Activated T-cell treated with anti-CD3 and anti-CD28 coated beads for 4 hours (primary cell): ENCODE data around the gene PRKCA.
"Not testable (repeated sequence)": the region's sequence is repeated elsewhere in the genome, so short reads cannot be mapped to it uniquely, and the experiment has no call there.

ENCODE experiments used
- DNase-seq: peaks from one replicate; pipeline ENCODE4 v3.0.0-alpha.2; 2020

Gene PRKCA

DNA sequence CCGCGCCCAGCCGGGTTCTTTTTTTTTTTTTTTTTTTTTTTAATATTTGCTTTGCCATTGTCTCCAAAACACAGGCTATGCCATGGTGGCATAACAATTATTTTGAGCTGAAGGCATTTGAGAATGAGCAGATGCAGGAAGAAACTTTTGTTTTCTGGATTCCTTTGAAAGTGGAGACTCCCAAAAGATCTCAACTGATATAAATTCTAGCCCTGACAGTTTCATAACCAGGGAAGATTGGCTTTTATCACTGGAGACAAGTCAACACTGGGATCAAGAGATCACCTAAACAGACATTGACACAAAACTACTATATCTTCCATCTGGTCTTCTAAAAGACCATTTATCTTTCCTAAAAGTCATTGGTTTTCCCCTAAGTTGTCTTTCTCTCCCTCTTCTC, 10.1 kb upstream of the PRKCA start:
- no peak for DNase-seq

DNA sequence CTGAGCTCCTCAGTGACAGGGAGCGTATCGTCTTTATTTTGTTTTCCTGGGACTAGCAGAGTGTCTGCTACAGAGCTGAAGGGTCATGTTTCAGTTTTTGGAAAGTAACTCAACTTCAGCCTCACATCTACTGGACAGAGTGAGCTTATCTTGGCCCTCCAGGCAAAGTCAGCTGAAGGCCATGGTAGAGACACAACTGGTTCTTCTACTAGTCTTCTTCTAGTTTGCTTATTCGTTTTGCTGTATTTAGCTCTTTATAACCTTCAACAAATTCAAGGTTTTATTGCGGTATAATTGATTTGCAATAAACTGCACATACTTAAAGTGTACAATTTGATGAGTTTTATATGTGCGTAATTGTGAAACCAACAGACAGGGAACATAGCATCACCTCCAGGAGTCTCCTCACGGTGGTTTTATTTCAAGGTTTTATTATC, 6.1 kb upstream of the PRKCA start:
- no peak for DNase-seq

DNA sequence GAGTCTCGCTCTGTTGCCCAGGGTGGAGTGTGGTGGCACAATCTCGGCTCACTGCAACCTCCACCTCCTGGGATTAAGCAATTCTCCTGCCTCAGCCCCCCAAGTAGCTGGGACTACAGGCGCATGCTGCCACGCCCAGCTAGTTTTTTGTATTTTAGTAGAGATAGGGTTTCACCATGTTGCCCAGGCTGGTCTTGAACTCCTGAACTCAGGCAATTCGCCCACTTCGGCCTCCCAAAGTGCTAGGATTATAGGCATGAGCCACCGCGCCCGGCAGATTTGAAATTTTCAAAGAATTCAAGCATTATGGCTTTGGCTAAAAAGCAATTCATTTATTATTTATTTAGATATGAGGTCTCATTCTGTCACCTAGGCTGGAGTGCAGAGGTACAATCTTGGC, 5.0 kb upstream of the PRKCA start:
- DNase-seq, result not testable (repeated sequence)

DNA sequence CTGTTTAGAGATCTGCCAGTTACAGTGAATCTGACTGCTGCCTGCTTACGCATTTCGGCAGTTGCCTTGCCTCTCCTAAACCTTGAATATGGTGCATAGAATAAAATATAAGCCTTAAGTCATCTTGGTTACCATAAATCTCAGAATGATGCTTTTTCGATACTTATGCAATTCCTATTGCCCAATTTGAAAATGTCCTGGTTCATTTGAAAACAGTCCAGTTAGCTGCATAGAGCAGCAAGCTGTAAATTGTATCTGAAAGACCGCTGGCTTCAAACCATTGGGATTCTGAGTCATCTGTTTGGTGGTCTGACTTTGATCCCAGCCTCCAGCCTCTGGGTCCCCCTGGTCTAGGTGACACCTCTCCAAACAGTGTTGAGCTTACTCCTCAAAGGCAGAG, 2.7 kb upstream of the PRKCA start:
- no peak for DNase-seq

DNA sequence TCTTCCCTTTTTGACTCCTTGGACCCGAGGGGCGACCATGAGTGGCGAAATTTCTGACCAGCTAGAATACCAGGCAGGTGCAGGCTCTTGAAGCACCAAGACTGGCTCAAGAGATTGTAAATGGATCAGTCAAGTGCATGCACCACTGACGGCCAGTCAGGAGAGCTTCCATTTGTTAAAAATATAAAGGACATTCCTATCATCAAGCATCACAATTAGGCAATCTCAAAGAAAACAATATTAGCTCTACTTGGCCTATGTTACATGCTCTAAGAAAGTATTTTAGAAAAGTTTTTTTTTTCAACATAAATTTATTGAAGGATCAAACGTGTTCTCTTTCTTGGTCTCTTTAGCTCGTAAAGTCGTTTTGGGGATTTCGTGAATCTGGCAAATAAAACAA, 1.5 kb upstream of the PRKCA start:
- DNase-seq, result no peak

DNA sequence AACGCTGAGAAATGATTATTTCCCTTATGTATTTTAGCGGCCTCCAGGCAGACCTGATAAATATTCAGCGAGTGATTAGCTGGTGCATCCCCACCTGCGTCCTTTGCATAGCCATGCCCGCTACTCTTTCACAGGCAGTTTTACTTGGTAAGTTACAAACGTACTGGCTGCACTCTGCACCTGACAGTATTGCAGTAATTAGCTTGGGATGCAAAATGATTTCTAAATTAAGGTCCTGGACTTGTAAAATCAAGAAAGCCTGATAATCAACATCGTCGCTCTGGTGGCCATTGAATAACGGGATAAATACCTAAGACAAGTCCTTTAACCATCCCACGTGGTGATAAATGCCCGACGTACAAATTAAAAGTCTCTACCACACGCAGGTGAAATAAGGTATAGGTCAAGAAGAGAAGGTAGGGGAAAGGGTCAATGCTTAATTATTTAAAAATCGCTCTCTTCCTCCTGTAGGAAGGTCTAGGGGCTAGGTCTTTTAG, 998 bp upstream of the PRKCA start:
- no peak for DNase-seq

DNA sequence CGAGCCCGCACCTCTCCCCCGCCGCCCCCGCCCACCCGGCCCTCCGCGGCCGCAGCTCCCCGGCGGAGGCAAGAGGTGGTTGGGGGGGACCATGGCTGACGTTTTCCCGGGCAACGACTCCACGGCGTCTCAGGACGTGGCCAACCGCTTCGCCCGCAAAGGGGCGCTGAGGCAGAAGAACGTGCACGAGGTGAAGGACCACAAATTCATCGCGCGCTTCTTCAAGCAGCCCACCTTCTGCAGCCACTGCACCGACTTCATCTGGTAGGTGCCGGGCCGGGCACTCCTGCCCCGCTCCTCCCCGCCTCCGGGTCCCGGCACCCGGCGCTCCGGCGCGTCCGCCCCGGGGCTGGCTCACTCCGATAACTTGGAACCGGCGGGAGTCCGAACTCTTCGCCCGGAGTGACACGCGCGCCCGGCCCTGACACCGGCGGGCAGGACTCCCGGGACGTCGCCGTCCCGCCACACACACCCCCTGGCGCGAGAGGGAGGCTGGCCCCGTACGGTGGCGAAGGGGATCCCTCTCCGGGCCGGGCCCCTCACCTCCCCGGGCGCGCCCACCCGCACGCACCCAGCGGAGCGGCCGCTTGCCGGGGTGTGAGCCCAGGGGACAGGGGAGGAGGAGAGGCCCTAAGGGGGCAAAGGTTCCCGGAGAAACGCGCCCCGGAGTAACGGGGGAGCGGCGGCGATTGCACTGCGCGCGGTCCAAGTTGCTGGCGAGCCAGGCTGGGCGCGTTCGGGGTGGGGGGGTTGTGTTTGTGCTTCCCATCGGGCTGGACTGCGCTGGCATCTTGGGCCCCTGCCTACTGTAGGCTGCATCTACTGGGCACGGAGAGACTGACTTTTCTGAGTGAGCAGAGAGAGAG, 581 bp downstream of the PRKCA start:
- peak; percentile 26 for DNase-seq

DNA sequence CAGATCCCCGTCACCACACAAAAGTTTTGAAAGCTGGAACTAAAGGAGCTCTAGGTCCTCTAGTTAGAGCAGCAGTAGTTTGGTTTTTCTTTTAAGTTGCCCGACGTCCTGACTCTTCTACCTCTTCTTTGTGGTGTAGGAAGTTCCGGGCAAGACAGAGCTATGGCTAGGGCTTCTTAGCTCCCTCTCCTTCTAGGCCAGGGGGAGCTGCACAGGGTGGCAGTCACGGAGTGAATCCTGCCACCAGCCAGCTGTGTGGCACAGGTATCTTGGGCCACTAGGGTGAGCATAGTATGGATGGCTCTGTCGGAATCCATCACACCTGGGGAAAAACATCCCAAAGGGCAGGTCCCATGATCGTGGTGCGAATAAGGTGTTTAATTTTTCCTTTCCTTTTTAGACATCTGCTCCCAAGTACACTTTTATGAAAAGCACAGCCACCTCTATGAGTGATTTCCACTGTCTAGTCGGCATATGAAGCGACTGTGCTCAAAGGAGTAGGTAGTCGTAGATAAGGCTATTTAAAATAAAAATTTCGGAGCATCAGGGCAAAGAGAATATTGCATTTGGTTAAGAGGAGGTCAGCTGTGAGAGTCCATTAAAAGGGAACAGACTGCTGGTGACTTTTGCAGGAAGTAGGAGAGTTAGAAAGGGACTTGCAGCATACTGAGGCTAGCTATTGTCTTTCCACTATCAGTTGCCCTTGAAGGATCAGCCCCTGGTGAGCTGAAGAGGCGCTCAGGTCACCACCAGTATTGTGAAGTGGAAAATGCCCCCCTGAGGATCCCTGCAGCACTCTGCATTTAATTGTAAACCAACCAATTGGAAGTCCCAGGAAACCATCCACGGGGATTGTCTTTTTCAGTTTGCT, 2.1 kb downstream of the PRKCA start:
- DNase-seq, result no peak

DNA sequence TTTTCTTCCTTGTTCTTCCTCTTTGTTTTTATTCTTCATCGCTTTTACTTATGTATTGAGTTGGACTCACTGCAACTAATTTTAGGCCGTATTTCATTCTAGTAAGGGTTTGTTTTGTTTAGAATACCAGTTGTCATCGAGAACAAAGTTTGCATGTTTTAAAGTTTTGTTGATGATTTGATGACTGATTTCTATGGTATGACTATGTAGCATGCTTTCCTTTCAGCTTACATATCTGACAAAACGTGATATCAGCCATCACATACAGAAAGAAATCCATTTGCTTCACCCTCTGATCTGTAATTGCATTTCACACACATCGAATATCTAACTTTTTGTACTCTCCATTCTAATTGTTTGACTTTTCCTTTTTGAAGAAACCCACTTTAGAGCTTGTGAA, 4.0 kb downstream of the PRKCA start:
- DNase-seq, result no peak

DNA sequence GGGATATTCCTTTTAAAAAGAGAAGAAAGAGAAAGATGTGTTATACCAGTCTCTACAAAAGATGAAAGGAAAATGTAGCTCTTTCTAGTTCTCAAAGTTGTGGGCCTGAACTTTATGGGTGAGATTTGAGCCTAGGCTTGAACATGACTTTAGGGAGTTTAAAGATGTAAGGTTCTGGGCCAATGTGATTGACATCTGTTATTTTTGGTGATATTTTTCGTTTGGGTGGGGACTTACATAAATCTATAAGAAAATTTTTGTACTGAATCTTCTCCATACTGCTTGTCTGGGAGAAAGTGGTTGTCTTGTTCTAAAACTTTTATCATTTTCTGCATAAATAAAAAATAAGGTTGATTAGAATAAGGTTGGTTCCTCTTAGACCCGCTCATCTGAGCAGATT, 4.8 kb downstream of the PRKCA start:
- no peak for DNase-seq

DNA sequence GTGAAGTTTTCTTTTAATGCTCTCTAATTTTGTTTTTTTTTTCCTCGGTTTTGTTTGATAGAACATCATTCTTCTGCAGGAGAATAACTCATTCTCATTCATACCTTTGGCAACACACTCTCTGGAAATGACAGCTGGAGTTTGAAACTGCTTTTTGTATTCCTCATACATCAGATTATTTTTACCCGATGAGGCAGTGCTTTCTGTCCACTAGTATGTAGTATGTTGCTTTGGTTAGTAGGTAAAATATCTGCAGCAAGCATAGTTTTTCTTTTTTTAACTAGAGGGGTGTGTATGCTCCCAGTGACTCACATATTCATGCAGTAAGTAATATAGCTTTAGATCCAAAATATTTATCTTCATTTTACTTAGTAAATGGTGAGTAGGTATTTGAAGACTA, 6.4 kb downstream of the PRKCA start:
- no peak for DNase-seq

DNA sequence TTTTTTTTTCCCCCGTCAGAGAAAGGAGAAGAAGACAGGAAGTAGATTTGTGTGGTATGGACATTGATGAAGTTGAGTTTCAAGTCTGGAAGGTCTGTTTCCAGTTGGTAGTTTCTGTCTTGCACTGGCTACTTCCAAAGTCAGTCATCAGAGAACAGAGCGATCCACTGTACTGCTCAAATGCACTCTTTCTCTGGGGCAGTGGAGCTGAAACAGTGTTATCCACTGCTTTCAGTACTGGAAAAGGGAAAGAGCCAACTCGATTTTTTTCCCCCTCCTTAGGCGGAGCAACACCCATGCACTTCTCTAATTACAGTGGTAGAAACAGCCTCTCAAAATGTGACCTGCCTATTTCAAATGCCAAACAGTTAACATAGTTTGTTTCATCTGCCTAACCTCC, 7.4 kb downstream of the PRKCA start:
- no peak for DNase-seq

DNA sequence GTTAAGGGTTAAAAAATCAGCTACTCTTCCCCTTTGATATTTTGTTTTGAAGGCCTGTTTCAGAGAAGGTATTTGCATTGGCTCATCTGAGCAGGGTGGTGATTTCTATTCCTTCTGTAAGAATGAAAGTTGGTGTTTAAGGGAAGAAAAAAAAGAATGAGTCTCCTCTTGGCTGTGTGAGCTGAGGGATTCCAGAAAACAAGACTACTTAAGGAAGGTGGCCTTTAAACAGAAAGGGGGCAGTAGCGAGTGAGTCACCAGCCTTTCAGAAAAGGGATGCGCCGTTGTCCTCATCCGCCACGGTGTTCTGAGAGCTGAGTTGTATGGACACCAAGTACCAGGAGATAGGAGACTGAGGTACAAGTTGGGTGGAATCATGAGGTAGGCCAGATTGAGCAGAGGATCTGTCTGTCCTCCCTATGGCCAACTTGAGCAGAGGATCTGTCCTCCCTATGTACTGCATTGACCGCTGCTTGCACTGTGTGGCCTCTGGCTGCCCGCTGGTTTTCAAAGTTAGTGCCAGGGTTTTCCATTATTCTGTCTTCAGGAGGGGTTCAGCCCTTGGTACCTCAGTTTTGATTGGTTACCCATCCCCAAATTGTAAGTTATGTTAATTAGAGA, 8.2 kb downstream of the PRKCA start:
- no peak for DNase-seq

DNA sequence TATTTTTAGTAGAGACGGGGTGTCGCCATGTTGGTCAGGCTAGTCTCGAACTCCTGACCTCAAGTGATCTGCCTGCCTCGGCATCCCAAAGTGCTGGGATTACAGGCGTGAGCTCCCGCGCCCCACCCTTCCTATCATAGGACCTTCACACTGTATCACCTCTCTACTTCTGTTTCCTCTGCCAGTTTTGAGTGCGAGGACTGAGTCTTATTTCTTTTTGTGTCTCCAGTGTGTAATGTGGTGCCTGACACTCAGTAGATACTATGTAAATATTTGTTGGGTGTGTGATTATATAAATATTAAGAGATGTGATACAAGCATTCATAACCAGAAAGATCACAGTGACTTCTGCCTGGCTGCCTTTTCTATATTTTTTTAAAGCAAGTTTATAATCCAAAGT, 10.5 kb downstream of the PRKCA start:
- no peak for DNase-seq

DNA sequence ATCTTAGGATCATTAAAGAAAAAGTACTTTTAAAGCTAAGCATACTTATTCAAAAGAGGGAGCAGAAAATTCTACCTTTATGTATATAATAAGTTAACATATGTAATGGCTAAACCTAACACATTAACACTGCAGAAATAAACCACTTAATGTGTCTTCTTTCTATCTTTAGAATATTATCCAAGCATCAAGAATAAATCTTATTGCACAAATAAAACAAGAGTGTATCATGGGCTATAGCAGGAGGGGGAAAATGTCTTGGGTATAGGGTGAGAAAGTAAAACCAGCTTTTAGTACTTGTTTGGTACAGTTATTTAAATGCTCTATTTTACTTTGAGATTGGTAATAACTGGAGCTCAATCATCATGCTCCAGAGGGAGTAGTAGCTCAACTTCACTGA, 10.9 kb downstream of the PRKCA start:
- DNase-seq, result no peak

DNA sequence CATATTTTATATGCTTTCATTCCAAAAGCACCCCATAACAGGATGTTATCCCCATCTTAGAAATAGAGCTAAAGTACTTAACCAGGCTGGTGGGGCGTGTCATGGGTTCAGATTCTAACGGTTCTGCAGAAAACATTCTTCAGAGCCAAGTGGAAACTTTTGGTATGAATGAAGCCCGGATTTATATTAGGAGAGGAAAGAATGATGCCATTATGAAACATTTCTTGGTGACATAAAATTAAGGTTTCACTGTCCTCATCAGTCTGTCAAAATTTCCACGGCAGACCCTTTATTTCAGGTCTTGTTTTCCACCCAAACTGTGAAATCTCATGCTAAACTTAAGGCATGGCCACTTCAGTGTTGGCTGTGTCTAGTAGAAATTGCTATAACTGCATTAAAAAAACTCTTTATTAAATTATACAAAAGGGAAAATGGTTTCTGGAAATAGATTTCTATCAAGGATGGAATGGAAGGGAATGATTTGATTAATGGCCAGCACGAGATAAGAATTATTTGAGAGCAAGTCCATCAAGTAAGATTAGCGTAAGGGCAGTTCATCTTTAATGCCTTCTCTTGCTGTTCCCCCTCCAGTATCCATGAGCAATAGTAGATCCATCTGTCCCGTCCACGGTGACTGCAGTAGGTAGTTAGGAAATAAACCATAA, 11.7 kb downstream of the PRKCA start:
- DNase-seq, result no peak

DNA sequence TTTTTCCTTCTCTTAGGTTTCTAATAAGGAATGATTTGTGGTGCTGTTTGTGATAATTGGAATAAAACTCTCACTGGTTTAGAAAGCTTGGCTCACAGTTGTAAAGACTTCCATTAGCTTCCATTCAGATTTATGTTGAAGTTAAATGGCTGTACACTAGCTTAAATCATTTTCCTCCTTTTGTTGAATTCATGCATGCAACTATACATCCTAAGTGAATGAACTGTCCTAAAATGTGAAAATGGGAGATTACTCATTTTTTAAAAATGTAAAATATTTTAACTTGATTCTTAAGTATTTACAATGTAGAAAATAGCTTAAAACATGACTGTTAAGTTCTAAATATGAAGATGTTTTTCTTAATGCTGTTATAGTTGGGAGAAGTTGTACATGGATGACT, 15.2 kb downstream of the PRKCA start:
- no peak for DNase-seq

DNA sequence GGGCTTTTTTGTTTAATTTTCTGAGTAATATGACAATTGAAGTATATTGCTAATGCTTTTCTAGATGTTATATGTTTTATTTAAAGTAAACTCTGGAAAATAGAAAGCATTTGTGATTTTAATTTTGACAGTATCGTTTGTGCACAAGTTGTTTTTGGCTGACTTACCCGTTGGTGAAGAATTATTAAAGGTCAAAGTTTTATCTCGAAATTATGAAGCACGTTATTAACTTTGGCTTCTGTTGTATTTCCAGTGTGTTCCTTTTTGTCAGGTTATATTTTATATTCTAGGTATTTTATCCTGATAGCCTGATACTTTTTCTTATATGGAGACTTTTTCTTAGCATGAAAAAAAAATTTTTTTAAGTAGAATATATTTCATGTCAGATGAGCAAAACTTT, 16.8 kb downstream of the PRKCA start:
- no peak for DNase-seq

DNA sequence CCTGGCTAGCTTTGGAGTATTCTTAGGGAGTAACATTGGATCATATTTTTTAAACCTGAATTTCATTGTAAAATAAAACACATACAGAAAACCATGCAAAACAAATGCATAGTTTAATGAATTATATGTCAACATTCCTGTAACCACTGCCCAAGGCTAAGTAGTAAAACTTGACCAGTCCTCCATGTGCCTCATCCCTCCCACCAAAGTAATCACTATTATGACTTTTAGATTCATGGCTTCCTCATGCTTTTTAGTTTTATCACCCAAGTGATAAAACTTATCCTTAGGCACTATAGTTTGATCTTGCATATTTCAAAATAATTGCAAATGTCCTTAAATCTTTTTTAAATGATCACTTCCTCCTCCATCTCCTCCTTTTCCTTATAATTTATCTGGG, 20.4 kb downstream of the PRKCA start:
- no peak for DNase-seq

DNA sequence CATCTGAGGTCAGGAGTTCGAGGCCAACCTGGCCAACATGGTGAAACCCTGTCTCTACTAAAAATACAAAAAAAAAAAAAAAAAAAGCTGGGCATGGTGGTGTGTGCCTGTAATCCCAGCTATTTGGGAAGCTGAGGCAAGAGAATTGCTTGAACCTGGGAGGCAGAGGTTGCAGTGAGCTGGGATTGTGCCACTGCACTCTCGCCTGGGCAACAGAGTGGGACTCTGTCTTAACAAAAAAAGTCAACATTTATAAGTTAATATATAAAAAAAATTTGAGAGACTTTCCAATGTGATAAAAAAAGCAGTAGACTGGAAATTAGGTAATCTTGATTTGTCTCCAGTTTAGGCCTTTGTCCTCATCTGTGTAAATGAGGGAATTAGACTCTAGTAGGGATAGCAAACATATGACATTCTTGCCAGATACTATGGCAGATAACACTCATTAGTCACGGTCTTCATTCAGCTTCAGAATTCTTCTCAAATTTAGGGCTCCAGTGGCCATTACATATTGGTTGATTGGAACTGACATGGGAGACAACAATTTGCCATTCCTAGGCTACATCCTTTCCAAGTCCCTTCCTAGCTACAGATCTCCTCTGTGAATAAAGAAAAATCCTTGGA, 22.1 kb downstream of the PRKCA start:
- DNase-seq, result not testable (repeated sequence)

DNA sequence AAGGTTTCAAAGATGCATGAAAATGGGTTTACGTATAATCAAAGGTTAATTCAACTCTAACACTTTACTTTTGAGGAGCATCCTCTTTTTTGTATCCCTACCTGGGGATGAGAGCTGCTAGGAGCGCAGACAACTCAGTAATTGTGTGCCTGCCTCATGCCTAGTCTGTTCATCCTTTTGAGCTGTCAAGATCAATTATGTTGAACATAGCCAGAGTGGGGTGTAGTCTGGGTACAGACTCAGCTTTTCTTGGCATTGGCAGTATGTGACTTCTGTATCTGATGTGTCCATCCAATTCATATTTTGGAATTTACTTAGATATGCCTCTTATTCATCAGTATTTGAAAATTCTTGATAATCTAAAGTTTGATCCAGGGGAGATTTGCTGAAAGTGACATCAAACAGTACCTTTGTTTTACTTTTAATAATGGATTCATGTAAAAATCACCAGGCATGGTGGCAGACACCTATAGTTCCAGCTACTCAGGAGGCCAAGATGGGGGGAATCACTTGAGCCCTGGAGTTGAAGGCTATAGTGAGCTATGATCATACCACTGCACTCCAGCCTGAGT, 24.1 kb downstream of the PRKCA start:
- DNase-seq, result no peak

DNA sequence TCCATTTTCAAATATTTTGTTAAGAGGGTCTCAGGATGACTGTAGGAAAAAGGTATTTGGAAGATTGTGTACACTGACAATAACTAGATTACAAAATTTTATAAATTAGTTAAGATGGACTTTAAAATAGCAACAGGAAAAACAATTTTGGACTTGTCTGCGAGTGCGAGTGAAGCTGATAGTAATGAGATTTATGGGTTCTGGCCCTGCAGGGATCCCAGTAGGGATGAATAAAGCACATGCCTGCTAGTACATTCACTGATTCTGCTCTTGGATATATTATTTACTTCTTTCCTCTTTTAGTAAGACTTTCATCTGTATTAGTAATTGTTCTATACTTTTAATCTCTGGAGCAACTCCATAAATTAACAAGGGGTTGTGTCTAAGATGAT, 28.2 kb downstream of the PRKCA start:
- no peak for DNase-seq
